Fibroblast of lung (primary cell): ENCODE results near the gene PC. TPM values are rescaled to one million over a fixed set of nuclear protein-coding genes. Genes with fewer than 3 reads are reported as not detected.

Experiments
- DNase-seq, 2 donors: peaks; one replicate each; pipeline versions ENCODE4 v3.0.0 to v3.0.0-alpha.2; 2010; ENCODE audit warnings: low read depth in 2 of 2
- H2AFZ ChIP-seq: 2 replicates; pipeline ENCODE4 v1.5.1; 2012; ENCODE audit warnings: low read length, control low read depth, inconsistent platforms
- H3K27ac ChIP-seq: 2 replicates; pipeline ENCODE4 v1.5.1; 2011; ENCODE audit warnings: low read length, control low read depth; ENCODE audit not compliant: insufficient read depth
- H3K27me3 ChIP-seq: 2 replicates; pipeline ENCODE4 v1.5.1; 2011; ENCODE audit warnings: mild to moderate bottlenecking, low read length; ENCODE audit not compliant: control insufficient read depth, insufficient read depth
- H3K36me3 ChIP-seq: 2 replicates; pipeline ENCODE4 v1.5.1; 2011; ENCODE audit warnings: low read length; ENCODE audit not compliant: control insufficient read depth, insufficient read depth
- H3K4me1 ChIP-seq: 2 replicates; pipeline ENCODE4 v1.5.1; 2011; ENCODE audit warnings: low read length; ENCODE audit not compliant: control insufficient read depth, insufficient read depth; ENCODE audit errors: extremely low read depth
- H3K4me2 ChIP-seq: 2 replicates; pipeline ENCODE4 v1.5.1; 2011; ENCODE audit warnings: low read length, control low read depth; ENCODE audit not compliant: insufficient read depth; ENCODE audit errors: extremely low read depth
- H3K4me3 ChIP-seq, 4 experiments: fragments of 200-600 bp in 1 of 4; sonication (generic) in 1 of 4; replicated peaks in 1 of 4; 2 replicates each; pipeline ENCODE4 v1.5.1; 2011 to 2016; ENCODE audit warnings: low read length in 4 of 4, low read depth in 3 of 4, mild to moderate bottlenecking in 3 of 4, control low read depth in 2 of 4, inconsistent platforms in 1 of 4, mixed read lengths in 1 of 4; ENCODE audit not compliant: insufficient read depth in 1 of 4; ENCODE audit errors: control extremely low read depth in 1 of 4
- H3K79me2 ChIP-seq: 2 replicates; pipeline ENCODE4 v1.5.1; 2012; ENCODE audit warnings: mild to moderate bottlenecking, low read length, inconsistent platforms; ENCODE audit not compliant: control insufficient read depth, insufficient read depth
- H3K9ac ChIP-seq: 2 replicates; pipeline ENCODE4 v1.5.1; 2011; ENCODE audit warnings: mild to moderate bottlenecking, low read length, control low read depth; ENCODE audit not compliant: insufficient read depth
- H3K9me3 ChIP-seq: 2 replicates; pipeline ENCODE4 v1.5.1; 2012; ENCODE audit warnings: low read depth, low read length; ENCODE audit not compliant: control insufficient read depth, insufficient read depth
- H4K20me1 ChIP-seq: 2 replicates; pipeline ENCODE4 v1.5.1; 2011; ENCODE audit warnings: low read length; ENCODE audit not compliant: control insufficient read depth, insufficient read depth; ENCODE audit errors: extremely low read depth
- EZH2 ChIP-seq: IDR thresholded peaks from 2 replicates; pipeline ENCODE4 v1.5.1; 2012; ENCODE audit warnings: low read length, control low read depth, mild to moderate bottlenecking; ENCODE audit errors: missing control alignments
- polyA plus RNA-seq, 2 donors: library from polyadenylated mRNA; depleted of rRNA in 1 of 2; stranded (reverse) in 1 of 2; unstranded in 1 of 2; fragments of >200 nt; gene quantifications; 2 replicates each; pipeline ENCODE4 v1.2.1, GENCODE V29; 2011 to 2012; ENCODE audit warnings: missing spikeins in 1 of 2
- total RNA-seq: library from RNA; depleted of rRNA; stranded (reverse); fragments of >200 nt; gene quantifications from 2 replicates; pipeline ENCODE4 v1.2.1, GENCODE V29; 2014
- TF ChIP-seq, protein P1 (sequence below), 2 donors: IDR thresholded peaks in 1 of 2; conservative IDR thresholded peaks in 1 of 2; 1 replicate in 1 of 2; 2 replicates in 1 of 2; pipeline ENCODE4 v1.5.1; 2011 to 2012; ENCODE audit warnings: low read length in 2 of 2, control low read depth in 1 of 2, inconsistent platforms in 1 of 2, low read depth in 1 of 2, mild to moderate bottlenecking in 1 of 2

PC gene
- total and polyA plus RNA-seq, 2 donors (not counting 1 experiment from before 2014, with no cell fraction given): 5.1 to 22.8 TPM

DNA sequence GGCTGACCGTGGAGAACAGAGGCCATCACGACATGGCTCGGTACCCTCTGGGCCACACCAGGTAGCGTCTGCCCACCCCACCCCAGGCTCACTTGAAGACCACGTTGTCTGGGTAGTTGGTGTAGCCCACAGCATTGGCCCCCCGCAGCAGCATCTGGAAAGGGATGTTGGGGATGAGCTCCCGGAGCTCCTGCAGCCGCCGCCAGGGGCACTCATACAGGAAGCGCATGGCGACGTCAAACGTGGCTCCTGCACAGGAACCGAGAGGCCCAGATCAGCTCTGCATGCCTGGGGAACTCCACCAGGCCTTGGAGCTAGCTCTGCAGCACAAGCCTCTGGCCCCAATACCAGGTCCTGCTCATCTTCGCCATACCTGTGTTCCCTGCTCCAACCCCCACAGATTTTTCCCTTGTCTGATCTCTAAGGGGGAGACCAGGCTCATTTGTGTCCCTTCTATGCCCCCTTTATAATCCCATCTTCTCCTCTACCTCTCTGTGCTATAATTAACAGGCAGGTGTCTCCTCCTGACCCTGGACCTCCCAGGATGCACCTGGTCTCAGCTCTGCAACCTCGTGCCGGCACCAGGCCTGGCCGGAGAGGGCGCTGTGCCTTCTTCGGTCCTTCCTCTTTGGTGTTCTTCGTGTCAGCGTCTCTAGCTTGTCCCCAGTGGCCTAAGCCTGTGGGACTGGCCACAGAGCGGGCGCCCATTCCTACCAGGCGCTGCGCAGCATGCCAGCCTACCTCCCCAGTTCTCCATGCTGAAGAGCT, 106.3 kb downstream of the PC start:
- Histone ChIP-seq H3K36me3 (peaks cover 5% of the 10 kb centered on the region), H3K9ac (no peak overlapping the region), H3K4me3 (no peak overlapping the region), H4K20me1 (no peaks in the 10 kb centered on the region), H3K4me1 (peaks cover 3% of the 10 kb centered on the region), H3K79me2 (no peaks in the 10 kb centered on the region), H2AFZ (no peak overlapping the region), H3K9me3 (no peaks in the 10 kb centered on the region), H3K27me3 (no peaks in the 10 kb centered on the region), H3K27ac (no peak overlapping the region), H3K4me2 (no peak overlapping the region)
- DNase-seq: no peak
- TF ChIP-seq, protein P1, sequence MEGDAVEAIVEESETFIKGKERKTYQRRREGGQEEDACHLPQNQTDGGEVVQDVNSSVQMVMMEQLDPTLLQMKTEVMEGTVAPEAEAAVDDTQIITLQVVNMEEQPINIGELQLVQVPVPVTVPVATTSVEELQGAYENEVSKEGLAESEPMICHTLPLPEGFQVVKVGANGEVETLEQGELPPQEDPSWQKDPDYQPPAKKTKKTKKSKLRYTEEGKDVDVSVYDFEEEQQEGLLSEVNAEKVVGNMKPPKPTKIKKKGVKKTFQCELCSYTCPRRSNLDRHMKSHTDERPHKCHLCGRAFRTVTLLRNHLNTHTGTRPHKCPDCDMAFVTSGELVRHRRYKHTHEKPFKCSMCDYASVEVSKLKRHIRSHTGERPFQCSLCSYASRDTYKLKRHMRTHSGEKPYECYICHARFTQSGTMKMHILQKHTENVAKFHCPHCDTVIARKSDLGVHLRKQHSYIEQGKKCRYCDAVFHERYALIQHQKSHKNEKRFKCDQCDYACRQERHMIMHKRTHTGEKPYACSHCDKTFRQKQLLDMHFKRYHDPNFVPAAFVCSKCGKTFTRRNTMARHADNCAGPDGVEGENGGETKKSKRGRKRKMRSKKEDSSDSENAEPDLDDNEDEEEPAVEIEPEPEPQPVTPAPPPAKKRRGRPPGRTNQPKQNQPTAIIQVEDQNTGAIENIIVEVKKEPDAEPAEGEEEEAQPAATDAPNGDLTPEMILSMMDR (conservative IDR thresholded peaks at IDR 0.05 in 1 of 2, IDR thresholded peaks at IDR 0.05 in 1 of 2; ENCODE audit: low read depth in 1 of 2, low read length in 2 of 2): no peak
- TF ChIP-seq EZH2: no peak

DNA sequence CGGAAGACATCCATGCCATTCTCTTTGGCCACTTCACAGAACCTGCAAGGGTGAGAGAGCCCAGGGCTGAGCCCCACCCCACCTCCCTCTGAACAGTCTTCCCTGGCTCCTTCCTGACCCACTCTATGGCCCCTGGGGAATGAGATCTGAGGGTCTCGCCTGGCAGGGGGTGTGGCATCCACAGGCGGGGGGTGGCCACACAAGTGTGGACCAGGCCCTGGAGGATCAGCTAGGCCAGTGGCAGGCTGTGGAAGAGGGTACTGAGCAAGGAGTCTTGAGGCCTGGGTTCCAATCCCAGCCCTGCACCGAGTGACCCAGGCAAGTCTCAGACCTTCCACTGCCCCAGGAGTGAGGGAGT, 107.0 kb downstream of the PC start:
- Histone ChIP-seq H3K4me2 (no peak overlapping the region), H3K9me3 (no peaks in the 10 kb centered on the region), H2AFZ (no peak overlapping the region), H3K79me2 (no peaks in the 10 kb centered on the region), H3K27me3 (no peaks in the 10 kb centered on the region), H3K4me3 (no peak overlapping the region), H3K4me1 (peaks cover 3% of the 10 kb centered on the region), H3K9ac (no peak overlapping the region), H3K36me3 (peaks cover 11% of the 10 kb centered on the region), H3K27ac (no peak overlapping the region), H4K20me1 (no peaks in the 10 kb centered on the region)
- DNase-seq: no peak
- no peak for TF ChIP-seq EZH2
- TF ChIP-seq, protein P1 (conservative IDR thresholded peaks at IDR 0.05 in 1 of 2, IDR thresholded peaks at IDR 0.05 in 1 of 2; ENCODE audit: low read depth in 1 of 2, low read length in 2 of 2): no peak

DNA sequence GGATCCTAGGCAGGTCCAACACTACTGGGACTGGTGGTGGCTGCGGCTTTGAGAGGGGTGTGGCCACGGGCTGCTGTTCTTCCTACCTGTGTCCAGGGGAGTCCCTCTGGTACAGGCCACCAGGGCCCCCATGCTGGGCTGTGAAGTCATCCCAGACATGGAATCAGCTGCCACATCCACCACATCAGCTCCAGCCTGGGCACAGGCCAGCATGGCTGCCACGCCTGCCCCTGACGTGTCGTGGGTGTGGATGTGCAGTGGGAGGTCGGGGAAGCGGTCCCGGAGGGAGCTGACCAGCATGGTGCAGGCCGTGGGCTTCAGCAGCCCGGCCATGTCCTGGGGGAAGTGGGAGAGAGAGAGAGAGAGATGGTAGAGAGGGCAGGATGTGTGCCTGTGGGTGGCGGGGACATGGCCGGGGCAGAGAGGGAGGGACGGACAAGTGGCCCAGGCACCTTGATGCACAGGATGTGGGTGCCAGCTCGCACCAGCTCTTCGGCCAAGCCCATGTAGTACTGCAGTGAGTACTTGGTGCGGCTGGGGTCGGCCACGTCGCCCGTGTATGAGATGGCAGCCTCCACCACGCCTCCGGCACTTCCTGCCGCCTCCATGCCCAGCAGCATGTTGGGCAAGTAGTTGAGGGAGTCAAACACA, 107.5 kb downstream of the PC start:
- H3K9me3 ChIP-seq: no peaks in the 10 kb centered on the region
- H3K4me3 ChIP-seq: no peak overlapping the region

More for the DNA sequence above, 107.5 kb downstream of the PC start:
- Histone ChIP-seq H3K79me2 (no peaks in the 10 kb centered on the region), H3K27ac (no peak overlapping the region), H3K36me3 (peaks cover 15% of the 10 kb centered on the region), H3K4me1 (peaks cover 2% of the 10 kb centered on the region), H4K20me1 (no peaks in the 10 kb centered on the region), H3K4me2 (no peak overlapping the region), H3K9ac (no peak overlapping the region), H3K27me3 (no peaks in the 10 kb centered on the region), H2AFZ (no peak overlapping the region)
- no peak for TF ChIP-seq EZH2
- TF ChIP-seq, protein P1 (conservative IDR thresholded peaks at IDR 0.05 in 1 of 2, IDR thresholded peaks at IDR 0.05 in 1 of 2; ENCODE audit: low read depth in 1 of 2, low read length in 2 of 2): no peak
- DNase-seq: no peak
